ENCODE data around the gene DNAJC10.
"Not testable (repeated sequence)": the region's sequence is repeated elsewhere in the genome, so short reads cannot be mapped to it uniquely, and the experiment has no call there.

DNAJC10 gene

GRCh38 chr2:182728014-182728413, 12.0 kb downstream of the DNAJC10 start:
- no peak for DNase-seq

DNA sequence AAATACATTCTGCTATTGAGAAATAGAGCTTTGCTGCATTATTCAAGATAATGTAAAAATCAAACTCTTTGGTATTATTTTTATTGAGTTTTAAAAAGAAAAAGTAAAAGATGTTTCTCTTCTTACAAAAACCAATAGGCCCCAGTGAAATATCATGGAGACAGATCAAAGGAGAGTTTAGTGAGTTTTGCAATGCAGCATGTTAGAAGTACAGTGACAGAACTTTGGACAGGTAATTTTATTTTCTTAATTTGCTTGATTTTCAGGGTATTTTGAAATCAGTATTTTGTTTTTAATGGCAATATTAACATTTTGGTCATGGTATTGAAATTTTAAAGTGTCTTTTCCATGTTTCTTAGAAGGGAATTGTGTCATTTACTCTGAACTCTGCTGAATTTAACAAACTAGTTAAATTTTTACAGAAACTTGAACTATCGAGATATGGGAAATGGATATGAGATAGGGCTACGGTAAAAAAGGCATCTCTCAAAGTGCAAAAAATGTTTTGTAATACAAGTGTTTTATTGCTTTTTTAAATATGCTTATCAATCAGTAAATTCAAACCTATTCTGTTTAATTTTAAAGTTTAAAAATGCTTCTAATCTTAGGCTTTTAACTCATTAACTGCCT, 13.8 kb downstream of the DNAJC10 start:
- no peak for DNase-seq

DNA sequence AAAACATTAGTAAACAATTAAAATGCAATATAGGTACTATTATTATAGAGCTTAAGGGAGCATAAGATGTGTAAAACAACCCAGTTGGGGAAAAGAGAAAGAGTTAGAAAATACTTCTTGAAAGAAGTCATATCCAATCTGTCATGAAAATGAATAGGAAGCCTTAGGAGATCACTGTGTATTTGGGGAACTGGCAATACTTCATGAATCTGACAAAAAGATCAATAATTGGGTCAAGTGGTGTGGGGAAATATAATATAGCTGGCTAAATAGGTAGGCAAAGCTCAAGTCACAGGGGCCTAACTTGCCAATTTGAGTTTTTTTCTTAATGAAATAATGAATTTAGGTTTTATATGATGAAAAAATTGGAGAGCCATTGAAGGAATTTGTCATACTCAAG, 14.4 kb downstream of the DNAJC10 start:
- DNase-seq, result no peak

GRCh38 chr2:182732736-182733135, 16.7 kb downstream of the DNAJC10 start:
- no peak for DNase-seq

DNA sequence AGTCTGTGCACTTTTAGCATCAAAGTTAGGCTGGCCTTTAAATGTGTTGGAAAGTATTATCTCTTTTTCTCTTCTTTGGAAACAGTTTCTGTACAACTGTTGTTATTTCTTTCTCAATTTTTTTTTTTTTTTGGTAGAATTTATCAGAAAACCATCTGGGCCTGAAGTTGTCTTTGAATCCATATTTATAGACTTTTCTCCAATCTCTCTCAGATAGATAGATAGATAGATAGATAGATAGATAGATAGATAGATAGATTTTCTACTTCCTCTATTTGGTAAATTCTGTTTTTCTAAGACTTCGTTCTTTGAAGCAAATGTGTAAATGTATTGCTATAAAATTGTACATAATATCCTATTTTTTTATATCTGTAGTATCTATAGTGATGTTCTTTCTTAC, 17.5 kb downstream of the DNAJC10 start:
- no peak for DNase-seq

DNA sequence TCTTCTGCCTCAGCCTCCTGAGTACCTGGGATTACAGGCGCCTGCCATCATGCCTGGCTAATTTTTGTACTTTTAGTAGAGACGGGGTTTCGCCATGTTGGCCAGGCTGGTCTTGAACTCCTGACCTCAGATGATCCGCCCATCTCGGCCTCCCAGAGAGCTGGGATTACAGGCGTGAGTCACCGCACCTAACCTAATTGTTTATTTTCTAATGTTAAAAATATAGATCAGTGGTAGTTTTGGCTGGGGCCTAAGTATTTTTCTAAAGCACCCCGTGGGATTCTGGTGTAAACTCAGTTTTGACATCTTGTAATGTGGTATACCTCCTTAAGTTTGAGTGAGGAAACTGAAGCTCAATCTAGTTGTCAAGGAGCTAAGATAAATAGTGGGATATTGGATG, 20.8 kb downstream of the DNAJC10 start:
- DNase-seq, result not testable (repeated sequence)

DNA sequence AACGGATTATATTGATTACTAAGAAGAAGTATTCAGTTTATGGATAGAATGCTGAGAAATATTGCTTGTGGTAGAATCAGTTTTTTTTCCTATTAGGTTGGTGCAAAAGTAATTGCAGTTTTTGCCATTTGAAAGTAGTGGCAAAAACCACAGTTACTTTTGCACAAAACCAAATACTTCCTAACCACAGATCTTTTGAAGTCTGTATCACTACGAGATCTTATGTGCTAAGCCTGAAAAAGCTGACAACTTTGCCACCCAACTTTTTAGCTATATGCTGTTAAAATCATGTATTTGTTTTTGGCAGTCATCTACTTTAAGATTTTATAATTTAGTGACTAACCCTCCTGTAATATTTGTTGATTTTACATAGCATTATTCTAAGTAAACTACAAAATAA, 24.6 kb downstream of the DNAJC10 start:
- no peak for DNase-seq

DNA sequence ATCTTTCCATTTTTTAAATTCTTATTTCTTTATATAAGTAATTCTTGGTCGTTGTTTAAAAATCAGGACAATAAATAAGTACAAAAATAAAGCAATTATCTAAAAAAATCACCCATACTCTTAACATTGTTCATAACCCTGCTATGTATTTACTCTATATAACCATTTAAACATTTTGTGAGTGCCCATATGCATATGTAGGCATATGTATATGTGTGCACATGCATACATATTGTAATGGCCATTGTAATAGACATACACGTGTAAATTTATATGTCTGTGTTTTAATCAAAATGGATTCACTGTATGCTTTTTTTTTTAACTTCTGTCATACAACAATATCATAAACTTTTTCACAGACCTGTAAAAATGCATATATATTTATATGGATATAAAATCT, 25.6 kb downstream of the DNAJC10 start:
- DNase-seq, result no peak

DNA sequence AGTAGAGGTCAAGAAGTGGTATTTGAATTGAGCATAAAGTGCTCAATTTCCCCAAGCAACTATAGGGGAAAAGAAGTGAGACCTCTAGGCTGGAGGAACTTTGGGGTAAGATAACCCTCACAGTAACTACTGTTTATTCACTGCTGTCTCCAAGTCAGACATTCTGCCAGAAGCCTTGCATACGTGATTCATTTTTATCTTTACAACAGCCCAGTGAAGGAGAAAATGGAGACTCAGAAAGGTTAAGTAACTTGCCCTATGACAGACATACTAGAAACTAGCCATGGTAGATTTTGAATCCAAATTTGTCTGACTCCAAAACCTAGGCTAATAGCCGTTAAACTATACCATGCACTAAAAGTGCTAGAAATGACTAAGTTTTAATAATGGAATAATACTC, 28.4 kb downstream of the DNAJC10 start:
- DNase-seq, result no peak

DNA sequence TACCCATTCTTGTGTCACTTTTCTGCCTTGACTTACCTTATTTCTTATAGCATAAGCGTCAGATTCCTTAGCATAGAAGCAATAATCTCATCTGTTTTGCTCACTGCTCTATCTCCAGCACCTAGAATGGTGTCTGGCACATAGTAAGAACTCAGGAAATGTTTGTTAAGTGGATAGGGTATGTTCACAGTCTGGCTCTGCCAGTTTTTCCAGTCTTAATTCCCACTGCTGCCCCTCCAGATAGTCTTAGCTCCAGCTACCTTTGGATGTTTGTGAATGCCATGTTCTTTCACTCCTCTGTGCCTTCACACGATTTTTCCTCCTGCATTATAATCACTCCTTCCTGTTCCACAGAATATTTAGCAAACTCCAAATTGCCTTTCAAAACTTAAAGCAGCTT, 29.0 kb downstream of the DNAJC10 start:
- no peak for DNase-seq

GRCh38 chr2:182745894-182746293, 29.8 kb downstream of the DNAJC10 start:
- not testable (repeated sequence) for DNase-seq

- no peak for DNase-seq
Observed at GRCh38 chr2:182754231-182754630, 38.2 kb downstream of the DNAJC10 start.

GRCh38 chr2:182758379-182758778, 42.3 kb downstream of the DNAJC10 start:
- DNase-seq, result no peak

GRCh38 chr2:182761903-182762302, 45.8 kb downstream of the DNAJC10 start:
- no peak for DNase-seq

DNA sequence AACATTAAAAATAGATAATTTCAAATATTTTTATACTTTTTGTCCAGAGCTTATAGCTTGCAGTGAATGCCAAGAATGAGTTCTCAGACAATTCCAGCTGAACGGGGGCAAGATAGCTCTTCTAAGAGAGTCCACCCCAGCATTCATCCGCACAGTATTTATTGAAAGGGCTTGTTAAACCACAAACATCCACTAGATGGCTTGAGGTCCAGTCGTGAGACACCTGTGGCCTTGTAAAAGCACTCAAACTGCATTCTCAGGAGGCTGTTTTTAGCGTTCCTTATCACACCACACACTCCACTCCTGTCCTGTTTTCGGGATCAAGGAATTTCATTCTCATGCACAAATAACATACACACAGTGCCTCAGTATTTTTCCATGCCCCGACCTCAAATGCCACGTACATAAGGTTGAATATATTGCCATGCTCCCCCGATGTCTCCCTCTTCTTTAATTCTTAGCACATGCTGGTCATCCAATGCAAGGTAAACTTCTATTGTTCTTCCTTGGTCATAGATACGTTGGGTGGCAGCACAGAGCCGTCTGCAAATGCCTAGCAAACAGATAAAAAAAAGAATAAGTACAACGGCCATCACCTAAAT, 47.4 kb downstream of the DNAJC10 start:
- DNase-seq, result peak; percentile 29

DNA sequence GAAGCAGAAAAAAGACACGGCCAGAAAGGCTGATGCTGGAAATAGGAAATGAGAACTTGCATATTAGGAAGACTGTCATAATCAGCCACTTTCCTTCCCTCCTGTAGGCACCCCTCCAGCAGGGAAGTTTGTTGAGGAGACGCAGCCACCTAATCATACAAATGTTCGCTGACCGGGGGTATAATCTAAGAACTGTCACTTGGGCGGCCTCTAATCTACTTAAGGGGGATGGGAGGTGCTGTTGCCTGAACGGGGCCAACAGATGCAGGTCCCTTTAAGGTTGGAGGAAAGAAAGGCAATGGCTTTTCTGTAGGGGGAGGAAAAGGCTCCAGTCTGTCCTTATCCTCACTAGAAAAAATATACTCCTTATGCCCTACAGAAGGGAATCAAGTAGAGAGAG, 50.6 kb downstream of the DNAJC10 start:
- no peak for DNase-seq

DNA sequence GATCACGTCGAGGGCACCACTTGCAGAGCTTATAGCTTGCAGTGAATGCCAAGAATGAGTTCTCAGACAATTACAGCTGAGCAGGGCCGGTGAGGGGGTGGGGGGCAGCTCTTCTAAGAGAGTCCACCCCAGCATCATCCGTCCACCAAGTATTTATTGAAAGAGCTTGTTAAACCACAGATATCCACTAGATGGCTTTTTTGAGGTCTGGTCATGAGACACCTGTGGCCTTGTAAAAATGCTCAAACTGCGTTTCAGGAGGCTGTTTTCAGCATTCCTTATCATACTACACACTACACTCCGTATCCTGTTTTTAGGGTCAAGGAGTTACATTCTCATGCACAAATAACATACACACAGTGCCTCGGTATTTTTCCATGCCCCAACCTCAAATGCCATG, 51.5 kb downstream of the DNAJC10 start:
- peak; percentile 13 for DNase-seq

DNA sequence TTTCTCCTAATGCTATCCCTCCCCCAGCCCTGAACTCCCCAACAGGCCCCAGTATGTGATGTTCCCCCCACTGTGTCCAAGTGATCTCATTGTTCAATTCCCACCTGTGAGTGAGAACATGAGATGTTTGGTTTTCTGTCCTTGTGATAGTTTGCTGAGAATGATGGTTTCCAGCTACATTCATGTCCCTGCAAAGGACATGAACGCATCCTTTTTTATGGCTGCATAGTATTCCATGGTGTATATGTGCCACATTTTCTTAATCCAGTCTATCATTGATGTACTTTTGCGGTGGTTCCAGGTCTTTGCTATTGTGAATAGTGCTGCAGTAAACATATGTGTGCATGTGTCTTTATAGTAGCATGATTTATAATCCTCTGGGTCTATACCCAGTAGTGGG, 52.9 kb downstream of the DNAJC10 start:
- not testable (repeated sequence) for DNase-seq

GRCh38 chr2:182779323-182779722, 63.3 kb downstream of the DNAJC10 start:
- DNase-seq, result no peak

DNA sequence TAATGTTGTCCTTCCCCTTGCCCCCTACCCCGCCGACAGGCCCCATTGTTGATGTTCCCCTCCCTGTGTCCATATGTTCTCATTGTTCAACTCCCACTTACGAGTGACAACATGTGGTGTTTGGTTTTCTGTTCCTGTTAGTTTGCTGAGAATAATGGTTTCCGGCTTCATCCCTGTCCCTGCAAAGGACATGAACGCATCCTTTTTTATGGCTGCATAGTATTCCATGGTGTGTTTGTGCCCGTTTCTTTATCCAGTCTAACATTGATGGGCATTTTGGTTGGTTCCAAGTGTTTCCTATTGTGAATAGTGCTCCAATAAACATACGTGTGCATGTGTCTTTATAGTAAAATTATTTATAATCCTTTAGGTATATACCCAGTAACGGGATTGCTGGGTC, 65.0 kb downstream of the DNAJC10 start:
- not testable (repeated sequence) for DNase-seq

GRCh38 chr2:182782686-182783085, 66.6 kb downstream of the DNAJC10 start:
- not testable (repeated sequence) for DNase-seq

- DNase-seq, result no peak
Observed at GRCh38 chr2:182784058-182784706, 68.1 kb downstream of the DNAJC10 start.

DNA sequence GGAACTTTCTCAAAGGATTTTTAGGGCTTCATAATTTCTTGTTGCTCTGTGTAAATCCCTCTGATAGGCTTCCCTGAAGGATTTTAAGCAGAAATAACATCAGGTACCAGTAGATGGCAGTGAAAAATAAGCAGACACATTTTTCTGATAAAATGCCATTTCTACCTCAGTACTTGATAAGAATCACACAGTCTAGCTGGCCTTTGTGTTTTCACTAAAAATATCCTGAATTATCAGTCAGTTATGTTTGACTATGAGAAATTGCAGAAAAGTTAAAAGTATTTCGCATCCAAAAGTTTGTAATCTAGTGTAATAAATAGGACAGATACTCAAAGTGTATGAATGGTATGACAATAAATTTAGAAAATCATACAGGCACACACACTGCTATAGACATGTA, 68.7 kb downstream of the DNAJC10 start:
- DNase-seq, result peak; percentile 34

DNA sequence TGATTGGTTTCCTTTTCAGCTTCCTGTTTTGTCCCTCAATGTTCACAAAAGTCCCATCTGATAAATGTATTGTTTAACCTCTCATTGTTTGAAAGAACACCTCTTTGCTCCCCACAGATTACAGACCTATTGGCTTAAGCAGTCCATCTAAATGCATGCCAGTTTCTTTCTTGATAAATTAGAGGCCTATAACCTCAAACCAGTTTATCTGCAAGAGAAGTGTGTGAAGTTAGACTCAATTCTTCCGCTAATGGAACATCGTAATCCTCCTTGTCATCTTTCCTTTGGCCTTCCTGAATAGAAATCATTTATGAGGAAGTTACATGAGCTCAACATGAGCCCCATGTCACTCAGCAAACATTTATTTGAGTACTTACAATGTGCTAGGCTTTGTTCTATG, 76.4 kb downstream of the DNAJC10 start:
- DNase-seq, result no peak
